H1 (cell line): ENCODE measurements around the gene SOSTDC1.

Experiments used
- CEBPB ChIP-seq: IDR thresholded peaks from 2 replicates; pipeline ENCODE4 v1.6.1; 2012; ENCODE audit warnings: low read depth, low read length
- EGR1 ChIP-seq: IDR thresholded peaks from 2 replicates; pipeline ENCODE4 v1.6.1; 2011; ENCODE audit warnings: low read depth, low read length, borderline replicate concordance
- EP300 ChIP-seq, 2 experiments: IDR thresholded peaks; 1 replicate in 1 of 2; 2 replicates in 1 of 2; pipeline ENCODE4 v1.6.1; 2011 to 2012; ENCODE audit warnings: low read depth in 2 of 2, low read length in 2 of 2, mild to moderate bottlenecking in 2 of 2, borderline replicate concordance in 1 of 2, inconsistent platforms in 1 of 2, moderate library complexity in 1 of 2
- JUN ChIP-seq: IDR thresholded peaks from 2 replicates; pipeline ENCODE4 v1.6.1; 2011; ENCODE audit warnings: low read depth, mild to moderate bottlenecking, improper control_type of control experiment, low read length
- PHF8 ChIP-seq: fragments of 200-600 bp; sonication (generic); conservative IDR thresholded peaks from 2 replicates; pipeline ENCODE4 v1.7.1; 2012; ENCODE audit warnings: low read depth, mild to moderate bottlenecking, inconsistent platforms, low read length, moderate library complexity
- SIN3A ChIP-seq, 2 experiments: IDR thresholded peaks in 1 of 2; conservative IDR thresholded peaks in 1 of 2; 2 replicates each; pipeline ENCODE4 v1.6.1; 2011 to 2012; ENCODE audit warnings: low read length in 2 of 2, improper control_type of control experiment in 1 of 2, low read depth in 1 of 2, mild to moderate bottlenecking in 1 of 2
- SRF ChIP-seq: IDR thresholded peaks from 2 replicates; pipeline ENCODE4 v1.6.1; 2011; ENCODE audit warnings: mild to moderate bottlenecking, low read depth, low read length, moderate library complexity
- SUZ12 ChIP-seq: fragments of 200-600 bp; sonication (generic); IDR thresholded peaks from 2 replicates; pipeline ENCODE4 v1.6.1; 2012; ENCODE audit warnings: mild to moderate bottlenecking, inconsistent platforms, low read length, moderate library complexity, mixed read lengths
- TAF1 ChIP-seq: IDR thresholded peaks from 2 replicates; pipeline ENCODE4 v1.6.1; 2011; ENCODE audit warnings: mild to moderate bottlenecking, low read depth, low read length
- ZNF274 ChIP-seq: IDR thresholded peaks from 2 replicates; pipeline ENCODE4 v1.7.0; 2012; ENCODE audit warnings: low read length, borderline replicate concordance; ENCODE audit errors: extremely low read depth
- TF ChIP-seq, protein P1 (sequence below), 3 experiments: IDR thresholded peaks; 1 replicate in 2 of 3; 2 replicates in 1 of 3; pipeline versions ENCODE4 v1.5.1 to v1.6.1; 2011; ENCODE audit warnings: low read length in 3 of 3, mild to moderate bottlenecking in 3 of 3, inconsistent platforms in 2 of 3, low read depth in 1 of 3, moderate library complexity in 1 of 3; ENCODE audit not compliant: insufficient read depth in 1 of 3; ENCODE audit errors: control extremely low read depth in 1 of 3
- TF ChIP-seq, protein P2 (sequence below): IDR thresholded peaks from 2 replicates; pipeline ENCODE4 v1.6.1; 2011; ENCODE audit warnings: low read length, improper control_type of control experiment

GRCh38 chr7:16432425-16432731 lies 33.2 kb downstream of the SOSTDC1 start:
- no peak for TF ChIP-seq ZNF274
- TF ChIP-seq, protein P1, sequence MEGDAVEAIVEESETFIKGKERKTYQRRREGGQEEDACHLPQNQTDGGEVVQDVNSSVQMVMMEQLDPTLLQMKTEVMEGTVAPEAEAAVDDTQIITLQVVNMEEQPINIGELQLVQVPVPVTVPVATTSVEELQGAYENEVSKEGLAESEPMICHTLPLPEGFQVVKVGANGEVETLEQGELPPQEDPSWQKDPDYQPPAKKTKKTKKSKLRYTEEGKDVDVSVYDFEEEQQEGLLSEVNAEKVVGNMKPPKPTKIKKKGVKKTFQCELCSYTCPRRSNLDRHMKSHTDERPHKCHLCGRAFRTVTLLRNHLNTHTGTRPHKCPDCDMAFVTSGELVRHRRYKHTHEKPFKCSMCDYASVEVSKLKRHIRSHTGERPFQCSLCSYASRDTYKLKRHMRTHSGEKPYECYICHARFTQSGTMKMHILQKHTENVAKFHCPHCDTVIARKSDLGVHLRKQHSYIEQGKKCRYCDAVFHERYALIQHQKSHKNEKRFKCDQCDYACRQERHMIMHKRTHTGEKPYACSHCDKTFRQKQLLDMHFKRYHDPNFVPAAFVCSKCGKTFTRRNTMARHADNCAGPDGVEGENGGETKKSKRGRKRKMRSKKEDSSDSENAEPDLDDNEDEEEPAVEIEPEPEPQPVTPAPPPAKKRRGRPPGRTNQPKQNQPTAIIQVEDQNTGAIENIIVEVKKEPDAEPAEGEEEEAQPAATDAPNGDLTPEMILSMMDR (IDR thresholded peaks at IDR 0.05; ENCODE audit: control extremely low read depth in 1 of 3, insufficient read depth in 1 of 3, low read depth in 1 of 3, low read length in 3 of 3), result no peak
- no peak for TF ChIP-seq SUZ12
- TF ChIP-seq TAF1, result no peak
- TF ChIP-seq, protein P2, sequence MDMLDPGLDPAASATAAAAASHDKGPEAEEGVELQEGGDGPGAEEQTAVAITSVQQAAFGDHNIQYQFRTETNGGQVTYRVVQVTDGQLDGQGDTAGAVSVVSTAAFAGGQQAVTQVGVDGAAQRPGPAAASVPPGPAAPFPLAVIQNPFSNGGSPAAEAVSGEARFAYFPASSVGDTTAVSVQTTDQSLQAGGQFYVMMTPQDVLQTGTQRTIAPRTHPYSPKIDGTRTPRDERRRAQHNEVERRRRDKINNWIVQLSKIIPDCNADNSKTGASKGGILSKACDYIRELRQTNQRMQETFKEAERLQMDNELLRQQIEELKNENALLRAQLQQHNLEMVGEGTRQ, result no peak
- TF ChIP-seq JUN, result no peak
- no peak for TF ChIP-seq EP300 (IDR thresholded peaks at IDR 0.05; ENCODE audit: borderline replicate concordance in 1 of 2, low read depth in 2 of 2, low read length in 2 of 2)
- no peak for TF ChIP-seq EGR1
- TF ChIP-seq SRF, result no peak
- no peak for TF ChIP-seq SIN3A (conservative IDR thresholded peaks at IDR 0.05 in 1 of 2, IDR thresholded peaks at IDR 0.05 in 1 of 2; ENCODE audit: low read depth in 1 of 2, low read length in 2 of 2)
- no peak for TF ChIP-seq PHF8
- TF ChIP-seq CEBPB, result no peak
